IPS DF 4.7 (cell line): ENCODE data around the gene TLE3.
A peak's percentile ranks its signal among the peaks of the same experiment; 100 is the strongest.

Experiments used
- DNase-seq: peaks from one replicate; pipeline ENCODE4 v3.0.0-alpha.2; 2013; ENCODE audit warnings: low spot score; ENCODE audit errors: extremely low read depth

Gene TLE3

GRCh38 chr15:70099167-70099966 lies 1.6 kb upstream of the TLE3 start:
- peak; percentile 85 for DNase-seq

- no peak for DNase-seq
Measured at GRCh38 chr15:70098461-70099166, 897 bp upstream of the TLE3 start.

- DNase-seq, result no peak
Measured at GRCh38 chr15:70098153-70098460, 390 bp upstream of the TLE3 start.

GRCh38 chr15:70097063-70097320 lies 725 bp downstream of the TLE3 start:
- no peak for DNase-seq

GRCh38 chr15:70096215-70097062 lies 1.3 kb downstream of the TLE3 start:
- DNase-seq, result no peak

- no peak for DNase-seq
Measured at GRCh38 chr15:70095408-70096214, 2.1 kb downstream of the TLE3 start.

- no peak for DNase-seq
Measured at GRCh38 chr15:70094690-70095311, 2.9 kb downstream of the TLE3 start.

GRCh38 chr15:70093481-70094319 lies 4.0 kb downstream of the TLE3 start:
- no peak for DNase-seq

GRCh38 chr15:70093070-70093469 lies 4.6 kb downstream of the TLE3 start:
- no peak for DNase-seq

- no peak for DNase-seq
Measured at GRCh38 chr15:70092464-70093027, 5.2 kb downstream of the TLE3 start.

GRCh38 chr15:70091726-70092463 lies 5.8 kb downstream of the TLE3 start:
- DNase-seq, result no peak

- DNase-seq, result no peak
Measured at GRCh38 chr15:70090436-70091296, 7.1 kb downstream of the TLE3 start.

GRCh38 chr15:70089692-70089971 lies 8.1 kb downstream of the TLE3 start:
- DNase-seq, result no peak

GRCh38 chr15:70088887-70089691 lies 8.6 kb downstream of the TLE3 start:
- no peak for DNase-seq

- no peak for DNase-seq
Measured at GRCh38 chr15:70088455-70088854, 9.3 kb downstream of the TLE3 start.

- no peak for DNase-seq
Measured at GRCh38 chr15:70087708-70088352, 9.9 kb downstream of the TLE3 start.

- no peak for DNase-seq
Measured at GRCh38 chr15:70086636-70087035, 11.1 kb downstream of the TLE3 start.
